A673 (cell line): ENCODE data around the gene SENP2.
A peak's percentile ranks its signal among the peaks of the same experiment; 100 is the strongest.

Experiments
- CTCF ChIP-seq: fragments of 300-800, 200-600 bp; sonication (generic); conservative IDR thresholded peaks from 2 replicates; pipeline ENCODE4 v1.5.1; 2017; ENCODE audit warnings: low read depth, mild to moderate bottlenecking, antibody characterized with exemption, low read length, moderate library complexity, mixed read lengths
- EZH2 ChIP-seq: fragments of 200-600 bp; sonication (generic); IDR thresholded peaks from 2 replicates; pipeline ENCODE4 v1.6.1; 2017; ENCODE audit warnings: borderline replicate concordance, low read depth, mild to moderate bottlenecking, mixed read lengths, antibody characterized with exemption, low read length; ENCODE audit not compliant: poor library complexity, severe bottlenecking

DNA sequence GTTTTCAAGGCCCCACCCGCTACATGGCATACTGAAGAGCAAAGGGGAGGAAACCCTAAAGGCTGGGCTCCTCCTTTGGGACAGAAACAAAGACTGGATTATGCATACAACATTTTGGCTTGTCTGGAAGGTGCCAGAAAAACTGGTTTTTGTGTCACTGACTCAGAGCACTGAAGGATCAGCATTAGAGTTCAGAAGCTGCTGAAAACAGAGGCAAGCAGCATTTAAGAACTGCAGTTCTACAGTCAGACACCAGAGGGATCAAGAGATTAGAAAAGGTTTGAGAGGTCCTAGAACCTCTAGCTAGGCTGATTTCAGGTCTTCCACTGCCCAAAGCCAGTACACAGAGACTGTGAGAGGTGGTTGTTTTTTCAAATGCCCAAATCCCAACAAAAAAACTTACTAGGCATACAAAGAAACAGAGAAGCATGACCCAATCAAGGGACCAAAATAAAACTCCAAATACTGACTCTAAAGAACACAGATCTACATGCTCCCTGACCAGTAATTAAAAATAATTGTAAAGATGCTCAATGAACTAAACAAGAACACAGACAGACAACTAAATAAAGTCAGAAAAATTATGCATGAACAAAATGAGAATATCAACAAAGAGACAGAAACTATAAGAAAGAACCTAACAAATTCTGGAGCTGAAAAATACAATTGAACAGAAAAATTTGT lies 91.2 kb downstream of the SENP2 start:
- TF ChIP-seq EZH2, result no peak
- peak; percentile 75 for TF ChIP-seq CTCF
